K562 (cell line): Measurements from ENCODE around the gene NT5C2. TPM values are rescaled to one million over a fixed set of nuclear protein-coding genes. Genes with fewer than 3 reads are reported as not detected.

Experiments
- ATAC-seq: fragments of 200-7000 bp; cut with Tn5 transposase; 3 replicates; pipeline ENCODE4 v1.9.1; 2020; ENCODE audit warnings: moderate library complexity
- BruUV-seq: library from RNA; stranded (reverse); fragments of 400-500 nt; replicated peaks from 2 replicates; lab custom pipeline; 2021; lab: Mats Ljungman, UMichigan
- CTCF ChIA-PET: fragments of 300-600 bp; formaldehyde crosslinking; extraction: SDS; loops from one replicate; lab custom pipeline; 2021; ENCODE audit warnings: low intra/inter-chr PET ratio; lab: Yijun Ruan, JAX
- POLR2A ChIA-PET: fragments of 300-600, 350-650 bp; sonication (Branson Sonifier 250); formaldehyde crosslinking; extraction: SDS; loops from one replicate; lab custom pipeline; 2021; ENCODE audit warnings: antibody characterized with exemption, inconsistent platforms; lab: Yijun Ruan, JAX
- DNase-seq, 4 experiments: peaks; one replicate each; pipeline versions ENCODE4 v3.0.0 to v3.0.0-alpha.2; 2011 to 2018; ENCODE audit warnings: low spot score in 3 of 4, mixed read lengths in 3 of 4; ENCODE audit errors: extremely low read depth in 1 of 4
- FAIRE-seq: peaks from 2 replicates; lab custom pipeline; 2011; peaks lifted over from hg19 to GRCh38; lab: Jason Lieb, UNC
- H2AFZ ChIP-seq: 2 replicates; pipeline ENCODE4 v1.6.0; 2011; ENCODE audit warnings: low read depth, low read length, control low read depth, inconsistent platforms
- H3K27ac ChIP-seq: fragments of 200-600 bp; 3 replicates; pipeline ENCODE4 v1.8.0; 2011; ENCODE audit warnings: low read depth, mild to moderate bottlenecking, control low read depth, inconsistent platforms, low read length, moderate library complexity, mixed read lengths; ENCODE audit errors: extremely low read depth
- H3K27me3 ChIP-seq, 2 experiments: fragments of 300-600 bp in 1 of 2; 2 replicates in 1 of 2; 3 replicates in 1 of 2; pipeline versions ENCODE4 v1.6.0 to v1.8.0; 2011; ENCODE audit warnings: inconsistent platforms in 2 of 2, low read length in 2 of 2, mild to moderate bottlenecking in 1 of 2, mixed read lengths in 1 of 2, moderate library complexity in 1 of 2; ENCODE audit not compliant: control insufficient read depth in 2 of 2, insufficient read depth in 2 of 2
- H3K36me3 ChIP-seq: fragments of 300-600 bp; 3 replicates; pipeline ENCODE4 v1.8.0; 2011; ENCODE audit warnings: mild to moderate bottlenecking, low read length, inconsistent platforms; ENCODE audit not compliant: control insufficient read depth, insufficient read depth
- H3K4me1 ChIP-seq, 2 experiments: fragments of 200-600 bp in 1 of 2; replicated peaks in 1 of 2; 2 replicates in 1 of 2; 3 replicates in 1 of 2; pipeline versions ENCODE4 v1.5.1 to v1.8.0; 2011; ENCODE audit warnings: inconsistent platforms in 2 of 2, low read length in 2 of 2, mild to moderate bottlenecking in 1 of 2, mixed read lengths in 1 of 2, moderate library complexity in 1 of 2; ENCODE audit not compliant: control insufficient read depth in 2 of 2, insufficient read depth in 2 of 2
- H3K4me2 ChIP-seq: 2 replicates; pipeline ENCODE4 v1.6.1; 2011; ENCODE audit warnings: low read length, control low read depth, inconsistent platforms, mixed read lengths; ENCODE audit not compliant: insufficient read depth
- H3K4me3 ChIP-seq: fragments of 200-600 bp; sonication (generic), shearing (Covaris generic); 2 replicates; pipeline ENCODE4 v1.5.1; 2016; ENCODE audit warnings: control low read depth, inconsistent platforms
- H3K79me2 ChIP-seq: fragments of 200-600 bp; 3 replicates; pipeline ENCODE4 v1.8.0; 2011; ENCODE audit warnings: low read length, inconsistent platforms; ENCODE audit not compliant: control insufficient read depth, insufficient read depth
- H3K9ac ChIP-seq, 2 experiments: 2 replicates each; pipeline versions ENCODE4 v1.6.0 to v1.6.1; 2011; ENCODE audit warnings: low read depth in 2 of 2, low read length in 2 of 2, control low read depth in 1 of 2, inconsistent platforms in 1 of 2, mild to moderate bottlenecking in 1 of 2, mixed read lengths in 1 of 2; ENCODE audit not compliant: insufficient read depth in 1 of 2
- H3K9me1 ChIP-seq: one replicate; pipeline ENCODE4 v1.6.0; 2011; ENCODE audit warnings: inconsistent platforms, mild to moderate bottlenecking, low read length, moderate library complexity; ENCODE audit not compliant: control insufficient read depth, insufficient read depth
- H3K9me3 ChIP-seq: replicated peaks from 2 replicates; pipeline ENCODE4 v1.5.1; 2011; ENCODE audit warnings: low read depth, low read length, inconsistent platforms; ENCODE audit not compliant: control insufficient read depth, insufficient read depth
- H4K20me1 ChIP-seq: replicated peaks from 2 replicates; pipeline ENCODE4 v1.6.1; 2011; ENCODE audit warnings: low read length, inconsistent platforms, mixed read lengths; ENCODE audit not compliant: control insufficient read depth, insufficient read depth
- PURB ChIP-seq: sonication (generic); formaldehyde crosslinking; IDR thresholded peaks from 2 replicates; pipeline ENCODE4 v1.9.0; 2021; ENCODE audit warnings: low read depth, mild to moderate bottlenecking, missing genetic modification reagents
- RFX1 ChIP-seq: fragments of 450-650 bp; IDR thresholded peaks from 2 replicates; pipeline ENCODE4 v1.6.1; 2016; ENCODE audit warnings: mild to moderate bottlenecking, moderate library complexity
- RFX5 ChIP-seq: IDR thresholded peaks from 2 replicates; pipeline ENCODE4 v1.6.1; 2011; ENCODE audit warnings: low read depth, mild to moderate bottlenecking, improper control_type of control experiment, low read length
- TAL1 ChIP-seq: fragments of 450-650 bp; IDR thresholded peaks from 2 replicates; pipeline ENCODE4 v1.6.1; 2016; ENCODE audit warnings: mild to moderate bottlenecking
- ZKSCAN8 ChIP-seq: fragments of 200-800 bp; sonication (Bioruptor generic); IDR thresholded peaks from 2 replicates; pipeline ENCODE4 v1.6.1; 2016; ENCODE audit warnings: missing genetic modification characterization, missing compliant biosample characterization
- WGBS: fragments of 100-300 bp; shearing (Covaris generic); methylation state at CpG from one replicate; pipeline ENCODE4 v1.1.6; 2016; ENCODE audit warnings: low coverage, mixed read lengths; ENCODE audit not compliant: insufficient coverage; ENCODE audit errors: missing lambda C conversion rate; 5-methylcytosine and 5-hydroxymethylcytosine counted together
- in situ Hi-C: fragments of 300-500 bp; cut with MboI; formaldehyde crosslinking; loops from 4 replicates; pipeline ENCODE4 v1.15.0; 2018; ENCODE audit warnings: inconsistent platforms, mixed read lengths
- intact Hi-C: fragments of 100-400 bp; cut with micrococcal nuclease; formaldehyde crosslinking; loops from 2 replicates; pipeline ENCODE4 v1.14.2; 2022
- polyA plus RNA-seq, 8 experiments: library from polyadenylated mRNA; depleted of rRNA in 4 of 8; stranded (reverse) in 5 of 8; unstranded in 3 of 8; fragments of >200 nt; fragmentation: Nextera tagmentation in 2 of 8; fragmentation: Illumina TruSeq in 1 of 8; extraction: Ambion mirVana in 2 of 8; extraction: Trizol in 1 of 8; gene quantifications; 2 replicates each; pipeline versions ENCODE4 v1.2.1 to v1.2.3, GENCODE V29; 2011 to 2014; ENCODE audit warnings: inconsistent platforms in 1 of 8, missing spikeins in 1 of 8
- total RNA-seq, 7 experiments: library from RNA; depleted of rRNA in 6 of 7; stranded (reverse); fragments of >200 nt in 6 of 7; fragmentation: Illumina TruSeq in 2 of 7; extraction: Trizol in 2 of 7; gene quantifications; 2 replicates each; pipeline versions ENCODE4 v1.2.1 to v1.2.3, GENCODE V29; 2011 to 2021; ENCODE audit warnings: low replicate concordance in 1 of 7
- TF ChIP-seq, protein P1 (sequence below): sonication (generic); formaldehyde crosslinking; IDR thresholded peaks from 2 replicates; pipeline ENCODE4 v1.8.0; 2023; ENCODE audit warnings: mild to moderate bottlenecking, missing genetic modification reagents

The NT5C2 gene
- total and polyA plus RNA-seq, 9 of the 15 experiments (the other 6 are each of a cell fraction or from before 2014, with no cell fraction given): 11.3 to 45.2 (median 27.7) TPM

DNA sequence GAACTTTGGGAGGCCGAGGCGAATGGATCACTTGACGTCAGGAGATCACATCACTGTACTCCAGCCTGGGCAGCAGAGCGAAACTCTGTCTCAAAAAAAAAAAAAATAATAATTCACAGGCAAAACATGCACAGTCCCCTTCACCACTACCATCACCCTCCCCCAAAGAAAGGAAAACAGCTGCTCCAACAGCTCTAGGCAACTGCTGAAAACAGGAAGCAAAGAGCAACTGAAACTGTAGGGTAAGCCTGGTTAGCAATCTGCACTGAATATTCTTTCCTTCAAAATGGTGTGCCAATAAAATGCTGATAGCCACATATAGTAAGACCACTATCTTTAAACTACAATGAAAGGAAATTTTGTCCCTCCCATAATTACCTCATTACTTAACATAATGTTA, 11.8 kb downstream of the NT5C2 start:
- no peaks in the 10 kb centered on the region; a peak in 1 of 5 replicates for H3K4me1 ChIP-seq
- H3K27me3 ChIP-seq: no peaks in the 10 kb centered on the region
- no peak overlapping the region for H3K4me2 ChIP-seq
- H3K36me3 ChIP-seq: peaks cover 42% of the 10 kb centered on the region
- ChIA-PET CTCF (no interaction called here), POLR2A (interaction anchor here (0.6 kb wide), 1 partner anchor 20 kb away, joined by 3 read pairs; no protein-coding TSS in a partner anchor)
- H3K9ac ChIP-seq: no peak overlapping the region
- FAIRE-seq (no peak), ATAC-seq (peak; percentile 55; the same call in 2 of the 3 replicates), DNase-seq (no peak)
- H3K9me1 ChIP-seq: no peaks in the 10 kb centered on the region
- intact Hi-C loops (no loop called here), in situ Hi-C loops (no loop called here)
- no TSS peak for BruUV-seq
- TF ChIP-seq PURB (CRISPR knock-in tag) (no peak), TAL1 (no peak), ZKSCAN8 (CRISPR knock-in tag) (no peak), RFX5 (no peak), RFX1 (peak; percentile 20; the same call in 1 of the 2 replicates)
- TF ChIP-seq, protein P1, sequence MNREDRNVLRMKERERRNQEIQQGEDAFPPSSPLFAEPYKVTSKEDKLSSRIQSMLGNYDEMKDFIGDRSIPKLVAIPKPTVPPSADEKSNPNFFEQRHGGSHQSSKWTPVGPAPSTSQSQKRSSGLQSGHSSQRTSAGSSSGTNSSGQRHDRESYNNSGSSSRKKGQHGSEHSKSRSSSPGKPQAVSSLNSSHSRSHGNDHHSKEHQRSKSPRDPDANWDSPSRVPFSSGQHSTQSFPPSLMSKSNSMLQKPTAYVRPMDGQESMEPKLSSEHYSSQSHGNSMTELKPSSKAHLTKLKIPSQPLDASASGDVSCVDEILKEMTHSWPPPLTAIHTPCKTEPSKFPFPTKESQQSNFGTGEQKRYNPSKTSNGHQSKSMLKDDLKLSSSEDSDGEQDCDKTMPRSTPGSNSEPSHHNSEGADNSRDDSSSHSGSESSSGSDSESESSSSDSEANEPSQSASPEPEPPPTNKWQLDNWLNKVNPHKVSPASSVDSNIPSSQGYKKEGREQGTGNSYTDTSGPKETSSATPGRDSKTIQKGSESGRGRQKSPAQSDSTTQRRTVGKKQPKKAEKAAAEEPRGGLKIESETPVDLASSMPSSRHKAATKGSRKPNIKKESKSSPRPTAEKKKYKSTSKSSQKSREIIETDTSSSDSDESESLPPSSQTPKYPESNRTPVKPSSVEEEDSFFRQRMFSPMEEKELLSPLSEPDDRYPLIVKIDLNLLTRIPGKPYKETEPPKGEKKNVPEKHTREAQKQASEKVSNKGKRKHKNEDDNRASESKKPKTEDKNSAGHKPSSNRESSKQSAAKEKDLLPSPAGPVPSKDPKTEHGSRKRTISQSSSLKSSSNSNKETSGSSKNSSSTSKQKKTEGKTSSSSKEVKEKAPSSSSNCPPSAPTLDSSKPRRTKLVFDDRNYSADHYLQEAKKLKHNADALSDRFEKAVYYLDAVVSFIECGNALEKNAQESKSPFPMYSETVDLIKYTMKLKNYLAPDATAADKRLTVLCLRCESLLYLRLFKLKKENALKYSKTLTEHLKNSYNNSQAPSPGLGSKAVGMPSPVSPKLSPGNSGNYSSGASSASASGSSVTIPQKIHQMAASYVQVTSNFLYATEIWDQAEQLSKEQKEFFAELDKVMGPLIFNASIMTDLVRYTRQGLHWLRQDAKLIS (CRISPR knock-in tag): no peak
- no peaks in the 10 kb centered on the region for H3K9me3 ChIP-seq
- WGBS: 100% methylated on average over 1 of the region's 4 CpGs
- H3K4me3 ChIP-seq: no peak overlapping the region
- H3K79me2 ChIP-seq: peaks cover 43% of the 10 kb centered on the region
- 0 out of 3 replicates have a peak overlapping the region, but pooled peaks have one; percentile 8 for H3K27ac ChIP-seq
- no peaks in the 10 kb centered on the region for H4K20me1 ChIP-seq
- no peak overlapping the region for H2AFZ ChIP-seq
